Brain pericyte (primary cell): ENCODE data around the gene RAP1GAP2.

ENCODE experiments used
- DNase-seq: peaks from one replicate; pipeline ENCODE4 v3.0.0-alpha.2; 2012; ENCODE audit warnings: low read depth, low spot score

Gene RAP1GAP2

DNA sequence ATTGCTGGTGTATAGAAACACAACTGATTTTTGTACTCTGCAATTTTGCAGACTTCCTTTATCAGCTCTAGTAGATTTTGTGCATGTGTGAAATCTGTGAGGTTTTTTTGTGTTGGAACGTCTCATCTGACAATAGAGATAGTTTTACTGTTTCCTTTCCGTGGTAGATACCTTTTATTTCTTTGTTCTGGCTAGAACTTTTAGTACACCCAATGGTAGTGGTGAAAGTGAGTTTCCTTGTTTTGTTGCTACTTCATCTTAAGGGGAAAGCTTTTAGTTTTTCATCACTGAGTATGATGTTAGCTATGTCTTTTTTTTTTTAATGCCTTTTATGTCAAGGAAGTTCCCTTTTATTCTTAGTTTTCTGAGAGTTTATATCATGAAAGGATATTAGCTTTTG lies 149.1 kb downstream of the RAP1GAP2 start:
- no peak for DNase-seq

DNA sequence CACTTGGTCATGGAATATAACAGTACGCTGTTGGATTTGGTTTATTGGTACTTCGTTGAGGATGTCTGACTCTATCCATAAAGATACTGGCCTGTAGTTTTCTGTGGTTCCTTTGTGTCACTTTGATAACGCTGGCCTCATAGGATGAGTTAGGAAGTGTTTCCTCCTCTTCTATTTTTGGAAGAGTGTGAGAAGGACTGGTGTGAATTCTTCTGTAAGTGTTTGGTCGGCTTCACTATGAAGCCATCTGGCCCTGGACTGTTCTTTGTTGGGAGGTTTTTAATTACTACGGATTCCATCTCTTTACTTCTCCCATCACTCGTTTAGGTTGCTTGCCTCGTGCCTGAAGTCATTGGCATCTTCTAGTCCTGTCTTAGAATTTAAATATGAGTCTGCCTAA lies 149.9 kb downstream of the RAP1GAP2 start:
- DNase-seq: no peak

DNA sequence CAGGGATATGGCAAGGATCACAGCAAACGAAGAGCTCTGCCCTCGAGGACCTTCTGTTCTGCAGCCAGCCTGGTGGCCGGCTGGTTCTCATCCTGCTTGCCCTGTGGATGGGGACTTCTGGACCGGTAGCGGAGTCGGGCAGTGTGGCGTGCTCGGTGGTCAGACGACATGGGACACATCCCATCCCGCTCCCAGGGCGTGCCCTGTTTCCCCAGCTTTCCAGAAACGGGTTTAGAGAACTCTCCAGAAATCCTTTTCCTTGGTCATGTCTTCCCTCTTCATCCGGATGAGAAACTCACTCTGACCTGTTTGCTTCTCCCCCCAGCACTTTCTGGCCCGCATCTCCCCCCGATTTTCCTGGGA lies 151.3 kb downstream of the RAP1GAP2 start:
- DNase-seq: no peak

DNA sequence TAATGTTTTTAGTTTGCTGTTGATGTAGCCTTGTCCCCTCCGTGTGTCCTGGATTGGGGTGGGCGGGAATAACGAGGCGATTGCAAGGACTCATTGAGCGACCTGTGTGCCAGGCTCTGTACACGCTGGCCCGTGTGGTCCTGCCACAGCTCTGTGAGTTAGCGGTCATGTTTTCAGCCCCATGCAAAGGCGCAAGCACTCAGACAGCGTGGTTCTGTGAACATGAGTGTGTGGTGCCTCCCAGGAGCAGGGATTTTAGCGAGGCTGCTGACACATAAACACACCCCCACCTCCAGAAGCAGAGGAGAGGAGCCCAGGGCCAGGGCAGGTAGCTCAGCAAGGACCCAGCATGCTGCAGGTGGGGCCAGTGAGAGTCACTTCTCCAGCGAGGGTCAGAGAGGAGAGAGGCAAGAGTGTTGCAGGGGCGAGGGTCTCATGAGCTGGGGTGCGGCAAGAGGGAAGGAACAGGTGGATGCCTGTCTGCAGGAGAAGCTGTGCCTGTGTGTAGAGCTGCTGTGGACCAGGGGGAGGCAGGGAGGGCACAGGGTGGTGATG lies 151.8 kb downstream of the RAP1GAP2 start:
- no peak for DNase-seq

DNA sequence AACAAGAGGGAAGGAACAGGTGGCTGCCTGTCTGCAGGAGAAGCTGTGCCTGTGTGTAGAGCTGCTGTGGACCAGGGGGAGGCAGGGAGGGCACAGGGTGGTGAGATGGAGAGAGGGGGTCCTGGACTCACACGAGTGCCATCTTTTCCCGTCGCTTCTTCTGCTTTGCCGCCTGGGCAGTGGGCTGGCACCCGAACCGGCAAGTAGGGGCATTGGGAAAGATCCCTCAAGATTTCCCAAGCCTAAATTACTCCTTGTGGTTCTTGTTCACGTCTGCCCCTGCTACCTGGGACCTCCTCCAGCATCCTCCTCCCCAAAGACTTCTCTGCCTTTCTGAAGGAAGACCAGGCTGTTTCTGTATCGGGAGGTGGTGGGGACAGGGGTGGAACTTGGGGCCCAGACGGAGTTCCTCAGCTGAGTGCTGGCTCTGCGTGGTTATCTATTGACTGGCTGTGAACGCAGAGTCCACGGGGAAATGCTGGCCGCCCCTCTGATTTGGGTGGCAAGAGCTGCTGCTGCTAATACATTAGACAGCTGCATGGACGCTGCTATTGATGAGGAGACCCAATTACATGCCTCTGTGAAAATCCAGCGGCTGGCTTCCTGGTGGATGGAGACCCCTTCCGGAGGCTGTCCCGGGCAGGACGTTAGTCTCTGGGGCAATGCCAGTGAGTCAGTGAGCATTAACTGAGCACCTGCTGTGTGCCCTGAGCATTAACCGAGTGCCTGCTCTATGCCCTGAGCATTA lies 152.7 kb downstream of the RAP1GAP2 start:
- DNase-seq: no peak

DNA sequence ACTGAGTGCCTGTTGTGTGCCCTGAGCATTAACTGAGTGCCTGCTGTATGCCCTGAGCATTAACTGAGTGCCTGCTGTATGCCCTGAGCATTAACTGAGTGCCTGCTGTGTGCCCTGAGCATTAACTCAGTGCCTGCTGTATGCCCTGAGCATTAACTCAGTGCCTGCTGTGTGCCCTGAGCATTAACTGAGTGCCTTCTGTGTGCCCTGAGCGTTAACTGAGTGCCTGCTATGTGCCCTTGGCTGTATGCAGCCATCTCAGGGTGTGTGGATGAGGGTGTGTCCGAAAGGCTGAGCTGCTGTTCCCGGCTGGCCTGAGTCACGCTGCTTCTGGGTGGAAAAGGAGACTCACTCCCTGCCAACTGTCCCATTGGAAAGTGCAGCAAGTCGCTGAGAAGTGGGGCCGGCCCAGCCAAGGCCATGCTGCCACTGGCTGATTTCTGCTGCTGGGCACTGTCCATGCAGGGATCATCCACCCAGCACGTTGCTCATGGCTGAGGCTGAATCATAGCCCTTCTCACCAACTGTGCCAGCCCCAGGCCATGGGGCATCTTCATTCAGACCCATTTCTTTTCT lies 153.3 kb downstream of the RAP1GAP2 start:
- DNase-seq: no peak

DNA sequence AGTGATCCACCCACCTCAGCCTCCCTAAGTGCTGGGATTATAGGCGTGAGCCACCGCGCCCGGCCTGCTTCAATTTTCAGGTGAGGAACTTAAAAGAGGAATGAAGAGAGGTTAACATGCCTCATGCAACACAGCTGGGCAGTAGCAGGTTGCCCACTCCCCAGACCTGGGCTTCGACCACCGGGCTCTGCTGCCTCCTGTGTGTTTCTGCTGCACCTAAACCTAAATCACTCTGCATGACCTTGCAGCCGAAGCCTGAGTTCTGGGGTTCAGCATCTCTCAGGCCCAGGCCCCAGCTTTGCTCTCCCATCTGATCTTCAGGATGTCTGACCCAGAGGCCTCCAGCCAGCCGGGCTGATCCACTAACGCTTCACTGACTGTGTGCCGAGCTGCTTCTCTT lies 154.6 kb downstream of the RAP1GAP2 start:
- DNase-seq: no peak

DNA sequence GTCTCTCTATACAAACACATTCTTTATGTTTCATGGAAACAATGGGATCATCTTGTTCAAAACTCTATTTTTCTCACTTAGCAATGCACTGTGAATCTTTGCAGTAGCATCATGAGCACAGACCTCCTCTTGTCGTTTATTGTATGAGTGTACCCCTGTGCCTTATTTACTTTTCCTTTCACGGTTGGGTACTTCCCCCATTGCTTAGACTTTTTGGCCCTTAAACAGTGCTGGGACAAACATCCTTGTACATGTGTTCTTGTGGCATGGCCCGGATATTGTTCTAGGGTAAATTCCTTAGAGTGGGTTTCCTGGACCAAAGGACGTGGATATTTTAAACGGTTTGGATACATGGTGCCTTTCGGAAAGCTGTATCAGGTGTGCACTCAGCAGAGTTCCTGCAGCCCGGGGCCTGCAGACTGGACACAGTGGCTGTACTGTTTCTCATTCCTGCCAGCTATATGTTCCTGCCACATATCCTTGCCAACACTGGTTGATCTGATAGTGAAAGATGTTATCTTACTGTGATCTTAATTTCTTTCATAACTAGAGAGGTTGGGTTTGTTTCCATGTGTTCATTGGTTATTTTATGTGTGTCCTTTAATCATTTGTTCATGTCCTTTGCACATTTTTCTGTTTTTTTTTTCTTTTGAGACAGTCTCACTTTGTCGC lies 156.1 kb downstream of the RAP1GAP2 start:
- no peak for DNase-seq

DNA sequence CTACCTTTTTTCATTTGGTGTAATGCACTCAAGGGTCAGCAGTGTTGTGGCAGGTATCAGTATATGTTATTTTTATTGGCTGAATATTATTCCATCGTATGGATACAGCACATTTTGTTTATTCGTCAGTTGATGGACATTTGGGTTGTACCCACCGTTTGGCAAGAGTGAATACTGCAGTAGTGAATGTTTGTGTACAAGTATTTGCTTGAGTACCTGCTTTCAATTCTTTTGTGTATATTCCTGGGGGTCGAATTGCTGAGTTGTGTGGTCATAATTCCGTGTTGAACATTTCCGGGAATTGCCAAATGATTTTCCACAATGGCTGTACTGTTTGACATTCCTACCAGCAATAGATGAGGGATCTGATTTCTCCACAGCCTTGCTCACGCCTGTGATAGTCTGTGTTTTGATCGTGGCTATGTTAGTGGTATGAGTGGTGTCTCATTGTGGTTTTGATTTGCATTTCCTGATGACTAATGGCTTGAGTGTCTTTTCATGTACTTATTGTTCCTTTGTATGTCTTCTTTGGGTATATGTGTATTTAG lies 158.7 kb downstream of the RAP1GAP2 start:
- peak; percentile 38 for DNase-seq

DNA sequence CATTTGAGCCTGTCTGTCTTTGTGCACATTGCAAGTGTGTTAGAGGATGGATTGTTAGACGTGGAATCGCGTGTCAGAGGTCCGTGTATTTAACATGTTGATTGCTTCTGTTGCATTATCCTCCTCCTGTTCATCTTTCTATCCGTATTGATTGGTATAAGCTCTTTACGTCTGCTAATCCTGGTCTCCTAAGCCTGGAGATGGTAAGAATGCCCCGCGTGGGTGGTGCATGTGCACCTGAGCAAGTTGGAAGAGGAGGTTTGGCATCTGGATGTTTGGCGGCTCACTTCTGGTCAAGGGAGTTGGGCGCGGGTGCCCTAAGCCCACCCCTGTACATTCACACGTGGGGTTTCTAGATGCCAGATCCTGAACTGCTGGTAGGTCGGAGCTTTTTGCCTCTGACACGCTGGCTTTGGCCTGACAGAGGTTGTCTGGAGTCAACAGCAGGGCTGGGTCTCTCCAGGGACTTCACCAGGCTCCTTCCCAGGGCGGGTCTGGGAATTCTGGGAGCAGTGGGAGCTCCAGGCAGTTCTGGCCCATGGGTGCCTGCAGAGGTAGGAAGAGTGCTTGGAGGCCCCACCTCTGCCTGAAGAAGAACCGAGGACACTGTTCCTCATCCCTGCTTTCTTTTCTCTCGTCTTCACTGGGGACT lies 159.8 kb downstream of the RAP1GAP2 start:
- DNase-seq: no peak

DNA sequence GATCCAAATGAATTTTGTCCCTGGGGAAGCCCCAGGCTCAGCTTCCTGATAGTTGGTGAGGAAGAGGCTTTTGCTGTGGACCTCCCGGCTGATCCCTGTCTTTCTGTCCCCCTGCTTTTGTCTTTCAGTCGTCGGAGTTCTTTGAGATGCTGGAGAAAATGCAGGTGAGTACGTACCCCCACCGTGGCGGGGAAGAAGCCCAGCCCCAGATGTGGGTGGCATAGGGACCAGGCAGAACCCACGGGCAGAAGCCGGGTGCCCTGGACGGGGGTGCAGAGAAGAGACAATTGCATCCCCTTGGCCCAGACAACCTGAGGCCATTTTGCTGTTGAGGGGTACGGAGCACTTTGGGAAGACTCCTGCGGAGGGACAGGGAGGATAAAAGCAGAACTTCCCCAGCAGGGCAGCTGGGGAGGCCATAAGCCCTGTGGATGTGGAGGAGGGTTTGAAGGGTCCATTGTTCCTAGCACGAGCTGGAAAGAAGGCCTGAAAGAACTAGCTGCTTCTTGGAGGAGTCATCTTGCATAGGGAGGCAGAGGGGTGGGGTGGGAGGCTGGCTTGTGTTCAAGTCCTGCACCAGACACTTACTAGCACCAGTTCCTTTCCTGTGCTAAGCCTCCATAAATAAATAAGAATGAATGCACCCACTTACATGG lies 161.5 kb downstream of the RAP1GAP2 start:
- no peak for DNase-seq

DNA sequence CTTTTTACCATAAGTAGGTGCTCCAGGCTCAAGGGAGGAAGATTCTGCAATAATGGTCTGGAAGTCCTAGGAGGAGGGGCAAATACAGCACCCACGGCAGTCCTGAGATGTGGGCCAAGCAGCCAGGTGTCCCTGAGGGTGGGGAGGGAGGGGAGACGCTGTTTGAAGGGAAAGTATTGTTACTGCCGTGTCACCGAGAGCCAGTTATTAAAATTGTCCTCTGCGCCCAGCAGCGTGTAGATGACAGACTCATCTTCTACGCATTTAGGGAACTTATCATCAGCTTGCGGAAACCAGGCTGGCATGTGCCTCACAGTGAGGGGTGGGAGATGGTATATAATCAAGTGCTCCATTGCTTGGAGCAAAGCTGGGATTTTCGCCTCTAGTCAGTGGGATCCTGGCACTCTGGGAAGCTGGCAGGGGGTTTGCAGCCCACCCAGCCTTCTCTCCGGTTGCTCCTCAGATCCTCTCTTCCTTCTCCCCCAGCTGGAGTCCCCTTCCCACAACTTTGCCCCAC lies 162.5 kb downstream of the RAP1GAP2 start:
- DNase-seq: no peak

DNA sequence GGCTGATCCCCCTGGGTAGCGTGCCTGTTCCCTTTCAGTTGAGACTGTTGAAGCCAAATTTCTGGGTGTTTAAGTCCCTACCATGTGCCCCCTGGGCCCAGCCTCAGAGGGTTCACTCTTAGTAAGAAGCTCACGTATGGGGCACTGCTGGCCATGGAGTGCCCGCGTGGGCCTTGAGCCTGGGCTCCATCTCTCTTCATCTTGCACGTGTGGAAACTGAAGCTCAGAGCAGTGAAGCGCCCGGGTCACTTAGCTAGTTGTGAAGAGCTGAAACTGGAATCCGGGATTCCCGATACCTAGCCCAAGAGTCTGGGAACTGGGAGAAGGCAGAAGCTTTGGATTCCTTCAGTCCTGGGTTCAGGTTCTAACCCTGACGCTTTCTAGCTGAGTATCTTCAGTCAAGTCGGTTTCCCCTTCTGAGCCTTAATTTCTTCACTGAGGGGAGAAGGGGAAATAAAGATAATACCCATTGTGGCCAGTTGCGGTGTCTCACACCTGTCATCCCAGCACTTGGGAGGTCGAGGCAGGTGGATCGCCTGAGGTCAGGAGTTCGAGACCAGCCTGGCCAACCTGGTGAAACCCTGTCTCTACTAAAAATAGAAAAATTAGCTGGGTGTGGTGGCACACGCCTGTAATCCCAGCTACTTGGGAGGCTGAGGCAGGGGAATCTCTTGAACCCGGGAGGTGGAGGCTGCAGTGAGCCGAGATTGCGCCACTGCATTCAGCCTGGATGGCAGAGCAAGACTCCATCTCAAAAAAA lies 163.3 kb downstream of the RAP1GAP2 start:
- no peak for DNase-seq

DNA sequence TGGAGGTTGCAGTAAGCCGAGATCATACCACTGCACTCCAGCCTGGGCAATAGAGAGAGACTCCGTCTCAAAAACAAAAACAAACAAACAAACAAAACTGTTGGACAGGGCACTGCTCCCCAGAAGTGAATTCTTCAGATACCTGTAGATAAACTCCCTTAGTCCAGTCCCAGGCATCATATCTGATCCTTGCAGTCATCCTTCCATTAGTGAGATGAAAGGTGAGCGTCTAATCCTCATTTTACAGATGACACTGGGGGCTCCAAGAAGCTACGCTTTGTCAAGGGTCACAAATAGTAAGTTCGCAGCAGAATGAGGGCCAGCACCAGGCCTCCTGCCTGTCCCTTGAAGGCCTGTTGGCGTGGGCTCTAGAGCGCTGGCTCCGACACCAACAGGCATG lies 165.2 kb downstream of the RAP1GAP2 start:
- DNase-seq: no peak

DNA sequence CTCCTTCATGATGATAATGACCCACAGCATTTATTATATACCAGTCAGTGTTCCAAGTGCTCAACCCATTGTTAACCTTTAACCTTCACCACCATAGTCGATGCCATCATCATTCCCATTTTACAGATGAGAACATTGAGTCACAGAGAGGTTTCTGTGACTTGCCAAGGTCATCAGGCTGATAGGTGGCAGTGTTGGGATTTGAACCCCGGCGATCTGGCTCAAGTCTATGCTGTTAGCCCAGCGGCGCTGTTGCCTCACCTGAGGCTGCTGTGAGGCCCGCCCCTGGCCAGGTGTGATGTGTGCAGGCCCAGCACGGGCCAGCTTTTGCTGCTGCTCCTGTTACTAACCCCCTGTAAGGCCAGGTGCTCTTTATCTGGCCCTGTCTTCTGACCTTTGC lies 166.0 kb downstream of the RAP1GAP2 start:
- DNase-seq: no peak

DNA sequence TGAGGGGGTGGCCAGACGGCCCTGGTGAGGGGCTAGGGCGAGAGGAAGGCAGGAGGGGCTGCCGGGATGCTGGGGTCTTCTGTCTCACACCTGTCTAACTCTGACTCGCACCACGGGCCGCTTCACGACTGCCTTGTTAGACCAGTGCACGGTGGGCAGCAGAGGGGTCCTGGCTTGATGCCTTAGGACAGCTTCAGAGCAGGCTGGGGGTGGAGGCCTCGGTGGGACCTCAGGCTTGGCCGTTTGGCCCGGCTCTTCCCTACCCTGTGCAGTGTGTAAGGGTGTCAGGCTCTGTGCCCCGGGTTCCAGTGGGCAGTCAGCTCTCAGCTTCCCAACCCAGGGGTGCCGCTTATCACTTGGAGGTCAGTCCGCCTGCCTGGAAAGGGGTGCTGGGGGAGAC lies 166.5 kb downstream of the RAP1GAP2 start:
- no peak for DNase-seq

DNA sequence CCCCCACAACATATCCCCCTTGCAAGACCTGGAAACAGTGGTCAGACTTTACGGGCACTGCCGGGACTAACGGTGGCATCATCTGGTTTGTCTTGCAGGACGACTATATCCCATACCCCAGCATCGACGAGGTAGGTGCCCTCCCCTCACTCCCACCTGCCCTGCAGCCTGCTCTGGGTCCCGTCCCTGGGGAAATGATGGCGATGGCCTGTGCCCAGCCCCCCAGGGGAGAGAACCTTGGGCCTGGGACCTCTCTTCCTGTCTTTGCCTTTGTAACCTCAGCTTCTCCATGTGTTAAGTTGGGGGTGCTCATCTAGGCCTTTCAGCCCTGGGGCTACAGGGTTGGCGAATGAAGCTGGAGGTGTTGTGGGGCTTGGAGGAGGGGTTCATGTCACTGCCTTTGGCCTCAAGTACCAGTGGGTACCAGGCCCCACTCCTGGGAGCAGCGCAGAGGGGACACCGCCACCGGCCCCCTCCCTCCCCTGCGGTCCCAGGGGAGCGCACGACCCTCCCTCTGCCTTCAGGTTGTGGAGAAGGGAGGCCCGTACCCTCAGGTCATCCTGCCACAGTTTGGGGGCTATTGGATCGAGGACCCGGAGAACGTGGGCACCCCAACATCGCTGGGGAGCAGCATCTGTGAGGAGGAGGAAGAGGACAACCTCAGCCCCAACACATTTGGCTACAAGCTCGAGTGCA lies 167.2 kb downstream of the RAP1GAP2 start:
- DNase-seq: no peak

DNA sequence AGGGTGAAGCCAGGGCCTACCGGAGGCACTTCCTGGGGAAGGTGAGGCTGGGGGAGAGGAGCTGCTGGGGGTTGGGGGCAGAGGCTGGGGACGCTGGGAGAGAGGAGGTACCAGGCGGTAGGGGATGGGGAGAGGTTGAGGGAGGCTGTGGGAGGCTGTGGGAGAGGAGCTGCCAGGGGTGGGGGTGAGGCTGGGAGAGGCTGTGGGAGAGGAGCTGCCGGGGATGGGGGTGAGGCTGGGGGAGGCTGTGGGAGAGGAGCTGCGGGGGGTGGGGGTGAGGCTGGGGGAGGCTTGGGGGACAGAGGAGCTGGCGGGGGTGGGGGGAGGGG lies 167.8 kb downstream of the RAP1GAP2 start:
- DNase-seq: no peak

DNA sequence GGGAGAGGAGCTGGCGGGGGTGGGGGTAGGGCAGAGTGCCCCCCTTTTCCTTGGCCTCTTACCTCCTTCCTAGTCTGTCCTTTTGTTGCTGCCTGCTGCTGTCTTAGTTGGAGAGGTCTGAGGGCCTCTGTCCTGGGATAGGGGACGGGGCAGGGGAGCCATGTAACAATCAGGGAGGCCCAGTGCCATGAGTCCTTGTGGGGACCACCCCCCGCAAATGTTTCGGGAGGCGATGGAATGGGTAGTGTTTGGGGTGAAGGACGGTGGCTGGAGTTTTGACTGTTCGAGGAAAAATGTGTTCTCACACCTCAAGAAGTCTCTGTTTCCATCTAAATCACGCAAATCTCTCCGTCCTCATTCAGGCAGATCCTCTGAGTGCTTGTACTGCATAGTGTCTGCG lies 168.1 kb downstream of the RAP1GAP2 start:
- DNase-seq: no peak

DNA sequence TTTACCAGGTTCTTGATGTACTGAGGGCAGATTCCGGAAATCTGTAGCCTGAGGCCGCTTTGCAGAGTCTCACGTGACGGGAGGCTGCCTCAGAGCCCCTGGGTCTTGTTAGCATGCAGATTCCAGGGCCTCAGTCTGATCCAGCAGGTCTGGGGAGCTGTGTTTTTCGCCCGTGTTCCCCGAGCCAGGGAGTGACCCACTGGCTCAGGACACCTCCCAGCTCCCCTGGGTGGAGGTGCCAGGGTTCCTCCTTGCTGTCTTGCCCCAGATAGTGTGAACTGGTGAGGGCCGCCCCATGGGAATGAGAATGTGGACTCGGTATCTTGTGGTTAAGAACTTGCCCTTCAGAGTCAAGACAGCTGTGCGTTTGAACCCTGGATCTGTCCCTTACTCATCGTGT lies 168.6 kb downstream of the RAP1GAP2 start:
- DNase-seq: no peak
